PFSK-1 (cell line): ENCODE results near the gene PARN.

Experiments used
- POLR2AphosphoS5 ChIP-seq: IDR thresholded peaks from 2 replicates; pipeline ENCODE4 v1.6.1; 2012; ENCODE audit warnings: low read depth, mild to moderate bottlenecking, control low read depth, low read length, moderate library complexity
- REST ChIP-seq, 2 experiments: IDR thresholded peaks; 2 replicates each; pipeline versions ENCODE4 v1.6.1 to v1.8.0; 2011 to 2012; ENCODE audit warnings: low read depth in 2 of 2, low read length in 2 of 2, control low read depth in 1 of 2, inconsistent platforms in 1 of 2, mild to moderate bottlenecking in 1 of 2, moderate library complexity in 1 of 2; ENCODE audit not compliant: insufficient read depth in 1 of 2
- SIN3A ChIP-seq: IDR thresholded peaks from 2 replicates; pipeline ENCODE4 v1.6.1; 2012; ENCODE audit warnings: mild to moderate bottlenecking, low read length, moderate library complexity, borderline replicate concordance; ENCODE audit not compliant: insufficient read depth
- TAF1 ChIP-seq: IDR thresholded peaks from 2 replicates; pipeline ENCODE4 v1.6.1; 2012; ENCODE audit warnings: low read length, control low read depth, borderline replicate concordance; ENCODE audit not compliant: insufficient read depth

- TF ChIP-seq REST (IDR thresholded peaks at IDR 0.05; ENCODE audit: insufficient read depth in 1 of 2, low read depth in 2 of 2, low read length in 2 of 2): no peak
- TF ChIP-seq POLR2AphosphoS5: no peak
- no peak for TF ChIP-seq TAF1
- no peak for TF ChIP-seq SIN3A
Measured at GRCh38 chr16:14500791-14501190, 129.3 kb downstream of the PARN start.
